ENCODE results near the gene SYNDIG1.

DNA sequence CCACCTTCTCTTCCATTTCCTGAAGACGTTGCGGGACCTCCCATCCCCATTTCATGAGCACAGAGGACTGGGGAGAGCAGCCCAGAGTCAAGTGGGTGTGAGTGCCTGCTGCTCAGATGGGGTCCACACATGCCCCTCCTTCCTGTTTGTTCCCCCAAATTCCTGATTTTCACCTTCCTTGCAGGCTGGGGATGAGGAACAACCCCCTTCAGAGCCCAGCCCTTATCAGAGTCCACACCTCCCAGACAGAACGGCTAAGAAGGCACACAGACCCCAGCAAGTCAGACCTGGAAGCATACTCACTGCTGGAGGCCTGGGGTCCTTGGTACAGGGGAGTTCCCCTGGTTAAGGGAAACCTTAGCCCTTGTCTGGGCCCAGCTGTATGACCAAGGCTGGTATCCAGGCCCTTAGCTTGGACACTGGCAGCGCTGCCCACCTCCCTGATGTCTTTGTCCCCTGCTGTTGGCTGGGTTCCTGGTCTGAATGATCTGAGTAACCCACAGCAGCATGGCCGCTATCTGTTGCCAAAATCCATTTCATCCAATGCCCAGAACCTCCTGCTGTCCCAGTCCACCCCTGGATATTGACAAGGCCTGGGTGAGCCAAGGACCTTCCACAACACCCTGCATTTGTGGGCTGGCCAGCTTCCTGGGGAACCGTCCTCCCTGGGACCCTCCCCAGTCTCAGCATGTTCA lies 230.9 kb downstream of the SYNDIG1 start:
- no peak for TF ChIP-seq POLR2A (IDR thresholded peaks at IDR 0.05)
- TF ChIP-seq, protein P1, sequence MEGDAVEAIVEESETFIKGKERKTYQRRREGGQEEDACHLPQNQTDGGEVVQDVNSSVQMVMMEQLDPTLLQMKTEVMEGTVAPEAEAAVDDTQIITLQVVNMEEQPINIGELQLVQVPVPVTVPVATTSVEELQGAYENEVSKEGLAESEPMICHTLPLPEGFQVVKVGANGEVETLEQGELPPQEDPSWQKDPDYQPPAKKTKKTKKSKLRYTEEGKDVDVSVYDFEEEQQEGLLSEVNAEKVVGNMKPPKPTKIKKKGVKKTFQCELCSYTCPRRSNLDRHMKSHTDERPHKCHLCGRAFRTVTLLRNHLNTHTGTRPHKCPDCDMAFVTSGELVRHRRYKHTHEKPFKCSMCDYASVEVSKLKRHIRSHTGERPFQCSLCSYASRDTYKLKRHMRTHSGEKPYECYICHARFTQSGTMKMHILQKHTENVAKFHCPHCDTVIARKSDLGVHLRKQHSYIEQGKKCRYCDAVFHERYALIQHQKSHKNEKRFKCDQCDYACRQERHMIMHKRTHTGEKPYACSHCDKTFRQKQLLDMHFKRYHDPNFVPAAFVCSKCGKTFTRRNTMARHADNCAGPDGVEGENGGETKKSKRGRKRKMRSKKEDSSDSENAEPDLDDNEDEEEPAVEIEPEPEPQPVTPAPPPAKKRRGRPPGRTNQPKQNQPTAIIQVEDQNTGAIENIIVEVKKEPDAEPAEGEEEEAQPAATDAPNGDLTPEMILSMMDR (IDR thresholded peaks at IDR 0.05), result no peak

Measured in body of pancreas (tissue), 4 donors.